NCI-H1417 (cell line): ENCODE results near the gene NEK11.

Source experiments
- DNase-seq, 3 experiments: peaks; one replicate each; lab custom pipeline; 2025; lab: John Stamatoyannopoulos, UW

NEK11 gene

DNA sequence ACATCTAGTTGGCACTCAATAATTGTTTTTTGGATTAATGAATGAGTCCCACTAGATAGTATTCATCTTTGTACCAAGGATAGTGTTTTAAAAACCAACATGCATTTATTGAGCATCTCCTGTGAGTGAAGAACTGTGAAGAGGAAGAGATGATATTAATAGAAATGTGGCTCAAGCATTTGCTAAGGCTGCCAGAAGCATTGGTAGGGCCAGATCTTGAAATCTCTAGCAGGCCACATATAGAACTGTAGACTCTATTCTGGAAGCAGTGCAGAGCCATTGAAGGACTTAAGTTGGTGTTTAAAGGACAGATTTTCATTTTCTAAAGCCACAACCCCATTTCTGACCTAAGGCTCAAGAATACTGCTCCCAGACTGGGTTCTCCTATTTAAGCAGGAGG, 99.0 kb downstream of the NEK11 start:
- no peak for DNase-seq

- DNase-seq: no peak
These were observed 114.2 kb downstream of the NEK11 start for GRCh38 chr3:131140891-131141290.

DNA sequence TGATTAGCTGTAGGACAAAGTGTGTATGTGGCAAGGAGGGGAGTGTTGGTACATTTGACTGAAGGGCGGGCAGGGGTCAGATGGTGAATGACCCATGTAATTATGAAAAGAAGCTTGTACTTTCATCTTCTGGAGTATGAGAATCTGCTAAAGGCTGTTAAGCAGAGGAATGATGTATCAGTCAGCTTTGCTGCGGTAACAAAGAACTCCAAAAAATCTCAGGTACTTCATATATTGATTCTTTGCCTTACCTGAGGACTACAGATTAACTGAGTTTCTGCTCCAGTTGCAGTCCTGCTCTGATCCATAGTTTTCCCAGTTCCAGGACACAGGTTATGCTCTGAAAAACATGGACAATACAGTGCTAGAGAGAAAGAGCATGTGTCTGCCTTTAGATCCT, 115.1 kb downstream of the NEK11 start:
- no peak for DNase-seq

- DNase-seq: peak in 2 of 3 experiments; percentile 39 to 68
These were observed 115.9 kb downstream of the NEK11 start for GRCh38 chr3:131142580-131142979.

DNA sequence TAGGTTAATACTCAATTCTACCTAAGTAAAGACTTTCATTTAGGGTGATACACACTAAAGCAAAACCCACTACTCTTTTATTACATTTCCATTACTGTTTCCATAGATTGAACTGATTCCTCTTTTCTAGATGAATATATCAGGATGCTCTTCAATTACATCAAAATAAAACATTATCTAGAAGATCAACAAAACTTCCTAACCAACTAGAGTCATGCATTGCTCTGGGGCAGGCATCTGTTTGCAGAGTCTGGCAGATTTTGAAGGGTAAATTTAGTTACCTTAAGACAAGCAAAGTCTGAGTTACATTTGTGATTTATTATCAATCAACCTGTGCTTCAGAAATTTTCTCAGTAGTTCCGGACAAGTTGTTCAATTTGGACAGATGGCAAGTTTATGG, 117.1 kb downstream of the NEK11 start:
- DNase-seq: no peak

- no peak for DNase-seq
These were observed 120.9 kb downstream of the NEK11 start for GRCh38 chr3:131147534-131147933.

- DNase-seq: no peak
These were observed 131.8 kb downstream of the NEK11 start for GRCh38 chr3:131158434-131158833.

DNA sequence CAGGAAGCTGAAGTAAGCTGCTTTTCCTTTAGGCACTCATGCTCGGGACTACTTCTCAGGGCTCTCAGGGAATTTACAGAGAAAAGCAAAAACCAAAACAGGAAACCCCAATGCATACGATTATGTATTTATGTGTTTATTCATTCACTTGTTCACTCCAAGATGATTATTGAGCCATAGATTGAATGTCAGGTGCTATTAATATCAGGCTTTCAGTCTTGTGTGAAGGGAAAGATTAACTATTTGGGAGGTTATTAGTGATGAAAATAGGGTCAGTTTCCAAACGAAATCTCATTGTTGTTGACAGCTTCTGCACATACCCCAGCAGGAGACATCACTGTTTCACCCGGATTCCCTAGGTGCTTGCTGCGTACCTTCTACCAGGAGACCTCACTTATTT, 135.8 kb downstream of the NEK11 start:
- DNase-seq: no peak

DNA sequence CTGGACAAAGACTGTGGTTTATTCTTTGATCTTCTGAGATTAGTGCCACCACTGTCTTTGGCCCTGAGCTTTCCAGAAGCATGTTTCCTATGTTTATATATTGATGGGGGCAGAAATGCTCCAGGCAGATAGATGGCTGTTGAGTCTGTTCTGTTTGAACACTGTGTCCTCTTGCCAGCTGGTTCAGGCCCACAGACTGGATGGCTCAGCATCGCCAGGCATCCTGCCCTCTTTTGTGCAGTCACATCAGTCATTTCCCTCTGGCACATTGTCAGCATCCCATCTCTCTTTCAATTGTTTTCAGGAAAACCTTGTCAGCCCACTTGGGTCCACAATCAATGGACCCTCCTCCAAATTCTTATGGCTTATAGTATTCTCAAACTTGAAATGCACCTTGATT, 141.2 kb downstream of the NEK11 start:
- DNase-seq: no peak

- peak in 1 of 3 experiments; percentile 35 for DNase-seq
These were observed 142.7 kb downstream of the NEK11 start for GRCh38 chr3:131169331-131169730.

- DNase-seq: no peak
These were observed 146.0 kb downstream of the NEK11 start for GRCh38 chr3:131172502-131173200.

DNA sequence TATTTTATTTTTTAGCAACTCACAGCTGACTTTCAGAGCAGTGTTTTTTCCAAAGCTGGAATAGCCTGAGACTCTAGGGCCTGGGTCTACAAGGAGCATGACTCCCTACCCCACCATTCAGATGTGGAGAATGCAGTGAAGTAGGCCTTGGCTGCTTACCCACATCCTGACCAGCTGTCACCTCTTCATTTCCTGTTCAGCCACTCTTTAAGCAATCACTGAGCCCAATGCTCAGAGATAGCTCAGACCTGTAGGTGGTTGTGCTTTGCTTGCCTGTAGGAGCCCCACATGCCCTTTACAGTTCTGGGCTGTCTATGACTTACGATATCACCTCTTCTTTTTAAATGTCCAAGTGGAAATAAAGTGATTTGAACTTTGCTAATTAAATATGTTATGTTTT, 148.1 kb downstream of the NEK11 start:
- no peak for DNase-seq

DNA sequence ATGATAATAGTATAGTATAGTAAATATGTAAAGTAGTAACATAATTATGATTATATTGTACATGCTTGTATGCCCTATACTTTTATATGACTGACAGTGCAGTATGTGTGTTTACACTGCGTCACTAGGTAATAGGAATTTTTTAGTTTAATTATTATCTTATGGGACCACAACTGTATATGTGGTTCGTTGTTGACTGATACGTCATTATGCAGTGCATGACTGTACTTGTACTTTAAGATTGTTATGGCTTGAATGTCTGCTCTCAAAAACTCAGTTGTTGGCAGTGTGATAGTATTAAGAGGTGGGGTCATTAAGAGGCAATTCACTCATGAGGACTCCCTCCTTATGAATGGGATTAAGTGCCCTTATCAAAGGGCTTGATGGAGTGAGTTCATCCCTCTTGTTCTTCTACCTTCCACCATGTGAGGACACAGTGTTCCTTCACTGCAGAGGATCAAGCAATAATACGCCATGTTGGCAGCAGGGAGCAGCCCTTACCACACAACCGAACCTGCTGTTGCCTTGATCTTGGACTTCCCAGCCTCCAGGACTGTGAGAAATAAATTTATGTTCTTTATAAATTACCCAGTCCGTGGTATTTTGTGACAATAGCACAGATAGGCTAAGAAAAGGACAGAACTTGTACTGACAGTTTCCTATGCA, 152.2 kb downstream of the NEK11 start:
- DNase-seq: no peak

DNA sequence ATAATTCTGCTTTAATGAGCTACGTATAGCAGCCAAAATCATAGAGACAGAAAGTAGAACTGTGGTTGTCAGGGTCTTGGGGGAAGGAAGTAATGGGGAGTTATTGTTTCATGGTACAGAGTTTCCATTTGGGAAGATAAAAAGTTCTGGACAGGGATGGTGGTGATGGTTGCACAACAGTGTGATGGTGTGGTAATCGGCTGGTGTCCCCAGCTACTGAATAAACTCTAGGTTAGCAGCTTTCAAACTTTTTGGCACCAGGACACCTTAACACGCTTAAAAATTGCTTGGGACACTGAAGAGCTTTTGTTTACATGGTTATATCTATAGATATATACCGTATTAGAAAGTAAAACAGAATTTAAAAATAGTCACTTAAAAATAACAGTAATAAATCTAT, 166.0 kb downstream of the NEK11 start:
- DNase-seq: no peak

GRCh38 chr3:131193641-131194238, 167.1 kb downstream of the NEK11 start:
- DNase-seq: peak in 1 of 3 experiments; percentile 7

DNA sequence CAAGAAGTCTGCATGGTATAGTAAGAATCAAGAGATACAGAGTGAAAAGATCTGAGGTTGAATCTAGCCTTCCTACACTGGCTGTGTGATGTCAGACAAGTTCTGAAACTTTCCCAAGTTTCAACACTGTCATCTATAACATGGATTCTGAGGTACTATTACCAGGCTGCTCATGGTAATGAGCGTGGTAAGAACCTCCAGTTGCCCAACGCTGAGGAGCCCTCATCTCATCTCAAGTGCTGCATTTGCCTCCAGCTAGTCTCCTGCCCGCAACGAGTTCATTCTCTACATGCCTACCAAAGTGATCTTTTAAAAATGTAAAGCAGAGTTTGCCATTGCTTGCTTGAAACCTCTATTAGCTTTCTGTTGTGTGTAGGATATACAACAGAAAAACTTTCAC, 168.1 kb downstream of the NEK11 start:
- no peak for DNase-seq

- no peak for DNase-seq
These were observed 174.0 kb downstream of the NEK11 start for GRCh38 chr3:131200636-131201199.

- no peak for DNase-seq
These were observed 189.7 kb downstream of the NEK11 start for GRCh38 chr3:131216330-131216729.

- DNase-seq: no peak
These were observed 190.1 kb downstream of the NEK11 start for GRCh38 chr3:131216801-131217200.

DNA sequence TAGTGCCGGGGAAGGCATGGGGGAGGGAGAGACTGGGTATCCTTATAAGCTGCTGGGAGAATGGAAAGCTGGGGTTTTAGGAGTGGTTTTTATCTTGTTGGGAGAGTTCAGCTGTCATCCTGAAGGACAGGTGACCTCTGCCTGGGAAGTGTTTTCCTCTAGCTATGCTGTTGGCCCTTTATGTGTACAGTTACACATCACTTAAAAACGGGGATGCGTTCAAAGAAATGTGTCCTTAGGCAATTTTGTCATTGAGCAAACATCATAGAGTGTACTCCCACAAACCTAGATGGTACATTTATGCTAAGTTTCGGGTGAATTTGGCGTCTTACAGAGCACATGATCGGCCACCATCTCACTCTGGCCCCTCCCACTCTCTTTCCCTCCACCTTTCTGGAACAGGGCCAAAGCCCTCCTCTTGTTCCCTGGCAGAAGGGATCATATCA, 190.6 kb downstream of the NEK11 start:
- peak; percentile 27 to 78 (median 50) for DNase-seq

- no peak for DNase-seq
These were observed 191.5 kb downstream of the NEK11 start for GRCh38 chr3:131218196-131218595.

- DNase-seq: no peak
These were observed 195.1 kb downstream of the NEK11 start for GRCh38 chr3:131221731-131222130.

DNA sequence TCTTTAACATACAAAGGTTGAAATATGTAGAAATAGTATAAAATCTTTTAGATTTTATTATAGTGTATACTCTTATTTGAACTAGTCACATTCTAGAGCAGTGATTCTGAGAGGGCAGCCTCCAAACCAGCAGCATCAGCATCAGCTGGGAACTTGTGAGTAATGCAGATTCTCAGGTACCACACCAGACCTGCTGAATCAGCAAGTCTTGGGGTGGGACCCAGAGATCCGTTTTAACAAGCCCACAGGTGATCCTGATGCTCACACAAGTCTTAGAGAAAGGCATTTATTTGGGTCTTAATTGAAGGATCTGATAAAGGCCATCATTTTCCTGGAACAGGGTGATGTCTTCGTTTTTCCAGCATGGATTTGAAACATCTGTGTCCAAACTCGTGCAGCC, 195.9 kb downstream of the NEK11 start:
- no peak for DNase-seq
